ENCODE results near the gene IL17RD. TPM values are rescaled to one million over a fixed set of nuclear protein-coding genes. Genes with fewer than 3 reads are reported as not detected.

IL17RD gene
- total and polyA plus RNA-seq, 2 of the 4 experiments (the other 2 are of a cell fraction) = 0.72 to 0.92 TPM

- no TSS peak for BruUV-seq (replicated peaks)
- Histone ChIP-seq H2BK120ac (ENCODE audit: low read depth, low read length) (no peak overlapping the region), H3K4ac (ENCODE audit: low read depth, low read length) (no peak overlapping the region), H3K27ac (ENCODE audit: insufficient read depth, low read length) (no peak overlapping the region), H2BK20ac (ENCODE audit: low read depth, low read length) (no peak overlapping the region), H3K9me3 (ENCODE audit: control insufficient read depth, insufficient read depth, low read length) (no peaks in the 10 kb centered on the region), H4K5ac (ENCODE audit: low read depth, low read length) (no peak overlapping the region), H2AFZ (replicated peaks; ENCODE audit: low read length, poor library complexity) (no peak overlapping the region), H3K18ac (ENCODE audit: low read depth, low read length) (no peak overlapping the region), H3K9ac (ENCODE audit: low read depth, low read length) (no peak overlapping the region), H3K36me3 (ENCODE audit: control insufficient read depth, insufficient read depth, low read length) (no peaks in the 10 kb centered on the region), H4K91ac (ENCODE audit: insufficient read depth, low read depth, low read length) (no peak overlapping the region), H2BK15ac (ENCODE audit: low read depth, low read length) (no peak overlapping the region; the same call in 2 of the 3 replicates), H3K4me1 (ENCODE audit: control insufficient read depth, insufficient read depth, low read length) (no peaks in the 10 kb centered on the region; the same call in 1 of the 2 replicates), H2AK5ac (ENCODE audit: low read depth, low read length) (no peak overlapping the region), H3K4me3 (ENCODE audit: insufficient read depth, low read depth, low read length) (no peak overlapping the region), H3K9me1 (ENCODE audit: insufficient read depth, low read length) (no peaks in the 10 kb centered on the region), H4K8ac (ENCODE audit: low read depth in 2 of 2, low read length in 2 of 2) (no peak overlapping the region), H3K79me1 (ENCODE audit: low read depth in 1 of 2, low read length in 2 of 2) (no peaks in the 10 kb centered on the region), H3K27me3 (ENCODE audit: control insufficient read depth, insufficient read depth, low read length) (peaks cover 8% of the 10 kb centered on the region), H3K23ac (ENCODE audit: low read depth, low read length) (no peak overlapping the region), H3K14ac (replicated peaks; ENCODE audit: low read depth, low read length) (no peak overlapping the region), H3K4me2 (ENCODE audit: low read depth, low read length) (no peak overlapping the region), H4K20me1 (ENCODE audit: insufficient read depth, low read length) (no peaks in the 10 kb centered on the region), H2BK5ac (ENCODE audit: low read depth, low read length, poor library complexity, severe bottlenecking) (no peak overlapping the region), H2AK9ac (replicated peaks; ENCODE audit: low read depth, low read length, poor library complexity) (no peak overlapping the region), H3K56ac (ENCODE audit: extremely low read depth, insufficient read depth, low read length) (no peak overlapping the region)
- intact Hi-C loops (cut with micrococcal nuclease) (no loop called here), in situ Hi-C loops (cut with MboI; ENCODE audit: low sequenced_read_pairs) (no loop called here), dilution Hi-C loops (cut with HindIII; ENCODE audit: low sequenced_read_pairs, unreplicated experiment) (no loop called here)
- ATAC-seq (ENCODE audit: low read depth) (no peak), DNase-seq (no peak)
- ChIA-PET CTCF (no interaction called here), POLR2A (ENCODE audit: unreplicated experiment) (no interaction called here)
- TF ChIP-seq RAD21 (IDR thresholded peaks at IDR 0.05; ENCODE audit: low read length) (no peak), NFE2L2 (IDR thresholded peaks at IDR 0.05; ENCODE audit: low read depth, low read length) (no peak), RFX5 (IDR thresholded peaks at IDR 0.05; ENCODE audit: low read depth, low read length) (no peak), MAZ (IDR thresholded peaks at IDR 0.05; ENCODE audit: borderline replicate concordance, low read depth, low read length) (no peak), CTCF (conservative IDR thresholded peaks at IDR 0.05; ENCODE audit: low read depth, low read length) (no peak), RCOR1 (IDR thresholded peaks at IDR 0.05; ENCODE audit: insufficient replicate concordance, low read length) (no peak), FOS (IDR thresholded peaks at IDR 0.05; ENCODE audit: low read depth, low read length) (no peak)
- TF ChIP-seq, protein P1, sequence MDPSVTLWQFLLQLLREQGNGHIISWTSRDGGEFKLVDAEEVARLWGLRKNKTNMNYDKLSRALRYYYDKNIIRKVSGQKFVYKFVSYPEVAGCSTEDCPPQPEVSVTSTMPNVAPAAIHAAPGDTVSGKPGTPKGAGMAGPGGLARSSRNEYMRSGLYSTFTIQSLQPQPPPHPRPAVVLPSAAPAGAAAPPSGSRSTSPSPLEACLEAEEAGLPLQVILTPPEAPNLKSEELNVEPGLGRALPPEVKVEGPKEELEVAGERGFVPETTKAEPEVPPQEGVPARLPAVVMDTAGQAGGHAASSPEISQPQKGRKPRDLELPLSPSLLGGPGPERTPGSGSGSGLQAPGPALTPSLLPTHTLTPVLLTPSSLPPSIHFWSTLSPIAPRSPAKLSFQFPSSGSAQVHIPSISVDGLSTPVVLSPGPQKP (IDR thresholded peaks at IDR 0.05; ENCODE audit: borderline replicate concordance, low read depth, low read length) = no peak
- 83% methylated on average over 2 of the region's 4 CpGs; no CpG with 5 or more reads in 1 of the 2 experiments for WGBS, 2 experiments (ENCODE audit: extremely low coverage in 2 of 2, insufficient read length in 1 of 2)
Measured at GRCh38 chr3:57143886-57144459, 21.2 kb downstream of the IL17RD start.
